Measurements from ENCODE around the gene PHF20. TPM values are rescaled to one million over a fixed set of nuclear protein-coding genes. Genes with fewer than 3 reads are reported as not detected.
"Not testable (repeated sequence)": the region's sequence is repeated elsewhere in the genome, so short reads cannot be mapped to it uniquely, and the experiment has no call there.

Gene PHF20
- total and polyA plus RNA-seq, 3 donors from 2014 or later: 59.8 to 108 (median 76.1) TPM

GRCh38 chr20:35991142-35991771, 219.4 kb downstream of the PHF20 start:
- intact Hi-C loops (cut with DNase I; ENCODE audit: low total_unique reads): no loop called here
- Histone ChIP-seq H3K9me3 (no peaks in the 10 kb centered on the region), H3K36me3 (ENCODE audit: low read depth, missing control alignments) (no peaks in the 10 kb centered on the region), H3K4me1 (peaks cover 4% of the 10 kb centered on the region), H3K27ac (no peak overlapping the region), H3K27me3 (no peaks in the 10 kb centered on the region), H3K4me3 (no peak overlapping the region)
- DNase-seq: peak; percentile 35
- WGBS, 2 donors: 45 to 54% methylated on average over 3 of the region's 3 CpGs
- TF ChIP-seq CTCF (IDR thresholded peaks at IDR 0.05) (peak; percentile 19 to 46 (median 38)), POLR2A (IDR thresholded peaks at IDR 0.05) (no peak)

- intact Hi-C loops (cut with DNase I; ENCODE audit: low total_unique reads): no loop called here
Observed at GRCh38 chr20:35992713-35993335, 221.0 kb downstream of the PHF20 start.

GRCh38 chr20:35994994-35995453, 223.2 kb downstream of the PHF20 start:
- intact Hi-C loops (cut with DNase I; ENCODE audit: low total_unique reads): loop anchor here (5.0 kb wide), 1 partner anchor 147 kb away; no protein-coding TSS in a partner anchor

More at GRCh38 chr20:35992713-35993335, 221.0 kb downstream of the PHF20 start:
- Histone ChIP-seq H3K4me3 (no peak overlapping the region), H3K9me3 (no peaks in the 10 kb centered on the region), H3K36me3 (ENCODE audit: low read depth, missing control alignments) (no peaks in the 10 kb centered on the region), H3K27ac (no peak overlapping the region), H3K27me3 (no peaks in the 10 kb centered on the region), H3K4me1 (peaks cover 4% of the 10 kb centered on the region)
- TF ChIP-seq CTCF (IDR thresholded peaks at IDR 0.05) (peak; percentile 68 to 88 (median 81)), POLR2A (IDR thresholded peaks at IDR 0.05) (no peak)
- DNase-seq: peak; percentile 56
- 5 to 7% methylated on average over 6 of the region's 6 CpGs for WGBS, 2 donors

GRCh38 chr20:35996492-35996891, 224.7 kb downstream of the PHF20 start:
- H3K27me3 ChIP-seq; H3K36me3 ChIP-seq (ENCODE audit: low read depth, missing control alignments); H3K4me3 ChIP-seq; H3K9me3 ChIP-seq; H3K27ac ChIP-seq; H3K4me1 ChIP-seq; DNase-seq: not testable (repeated sequence)
- WGBS, 2 donors: 88 to 99% methylated on average over 8 of the region's 8 CpGs
- intact Hi-C loops (cut with DNase I; ENCODE audit: low total_unique reads): loop anchor here (5.0 kb wide), 1 partner anchor 146 kb away; no protein-coding TSS in a partner anchor

More at GRCh38 chr20:35994994-35995453, 223.2 kb downstream of the PHF20 start:
- DNase-seq: peak; percentile 92
- Histone ChIP-seq H3K27me3 (no peaks in the 10 kb centered on the region), H3K27ac (no peak overlapping the region), H3K36me3 (ENCODE audit: low read depth, missing control alignments) (no peaks in the 10 kb centered on the region), H3K4me1 (peaks cover 4% of the 10 kb centered on the region), H3K4me3 (no peak overlapping the region), H3K9me3 (no peaks in the 10 kb centered on the region)
- TF ChIP-seq CTCF (IDR thresholded peaks at IDR 0.05) (peak; percentile 78 to 80 (median 80)), POLR2A (IDR thresholded peaks at IDR 0.05) (no peak)
- 23 to 27% methylated on average over 6 of the region's 6 CpGs for WGBS, 2 donors

Small RNAs within 50 kb of the gene (small RNA-seq; reads per million reads assigned to genes)
- gene COX7BP2: 0 reads per million in 2 donors
- 0 reads per million in 2 donors for gene HIGD1AP16
- 0 reads per million in 2 donors for gene RF00019
- 0 reads per million in 2 donors for gene RF00026
- 0.09 reads per million in 2 donors for gene RNU4-40P
- gene RNU6-937P: 0 to 0.09 reads per million in 2 donors

Other genes with a start within 250 kb of the PHF20 start
- gene C20orf173, start 242.4 kb upstream of the PHF20 start, total RNA-seq: 10 to 100 TPM in 1 of 2 donors, 1 to 10 TPM in 1; 8.5 to 17.3 TPM
- gene C20orf173, start 242.4 kb upstream of the PHF20 start, polyA plus RNA-seq (ENCODE audit: insufficient read depth, low read depth, low replicate concordance): 47.2 TPM
- 100 to 1,000 TPM; 337 to 338 TPM for gene ERGIC3, start 229.9 kb upstream of the PHF20 start, total RNA-seq
- gene ERGIC3, start 229.9 kb upstream of the PHF20 start, polyA plus RNA-seq (ENCODE audit: insufficient read depth, low read depth, low replicate concordance): 493 TPM
- 10 to 100 TPM; 21.6 to 49.0 TPM for gene SPAG4, start 156.2 kb upstream of the PHF20 start, total RNA-seq
- 39.0 TPM for gene SPAG4, start 156.2 kb upstream of the PHF20 start, polyA plus RNA-seq (ENCODE audit: insufficient read depth, low read depth, low replicate concordance)
- gene CPNE1, start 107.1 kb upstream of the PHF20 start, total RNA-seq: 100 to 1,000 TPM in 1 of 2 donors, 10 to 100 TPM in 1; 60.6 to 103 TPM
- 105 TPM for gene CPNE1, start 107.1 kb upstream of the PHF20 start, polyA plus RNA-seq (ENCODE audit: insufficient read depth, low read depth, low replicate concordance)
- 10 to 100 TPM; 40.8 to 46.3 TPM for gene RBM12, start 107.1 kb upstream of the PHF20 start, total RNA-seq
- gene RBM12, start 107.1 kb upstream of the PHF20 start, polyA plus RNA-seq (ENCODE audit: insufficient read depth, low read depth, low replicate concordance): 54.9 TPM
- gene NFS1, start 72.7 kb upstream of the PHF20 start, total RNA-seq: 10 to 100 TPM; 84.1 to 90.6 TPM
- 86.6 TPM for gene NFS1, start 72.7 kb upstream of the PHF20 start, polyA plus RNA-seq (ENCODE audit: insufficient read depth, low read depth, low replicate concordance)
- gene ROMO1, start 72.6 kb upstream of the PHF20 start, total RNA-seq: 100 to 1,000 TPM; 200 to 276 TPM
- gene ROMO1, start 72.6 kb upstream of the PHF20 start, polyA plus RNA-seq (ENCODE audit: insufficient read depth, low read depth, low replicate concordance): 160 TPM
- 100 to 1,000 TPM; 273 to 278 TPM for gene RBM39, start 29.8 kb upstream of the PHF20 start, total RNA-seq
- gene RBM39, start 29.8 kb upstream of the PHF20 start, polyA plus RNA-seq (ENCODE audit: insufficient read depth, low read depth, low replicate concordance): 116 TPM
- 100 to 1,000 TPM; 120 to 136 TPM for gene SCAND1, start 182.5 kb downstream of the PHF20 start, total RNA-seq
- gene SCAND1, start 182.5 kb downstream of the PHF20 start, polyA plus RNA-seq (ENCODE audit: insufficient read depth, low read depth, low replicate concordance): 45.4 TPM
- gene CNBD2, start 196.6 kb downstream of the PHF20 start, total RNA-seq: 10 to 100 TPM; 19.7 to 28.3 TPM
- gene CNBD2, start 196.6 kb downstream of the PHF20 start, polyA plus RNA-seq (ENCODE audit: insufficient read depth, low read depth, low replicate concordance): 46.6 TPM